Body of pancreas (tissue), 4 donors: Measurements from ENCODE around the gene SERPINF2. TPM values are rescaled to one million over a fixed set of nuclear protein-coding genes. Genes with fewer than 3 reads are reported as not detected.

Source experiments
- ATAC-seq: fragments of 150-250 bp; one replicate; pipeline ENCODE4 v1.9.1; 2016
- DNase-seq, 4 donors: peaks; one replicate each; pipeline ENCODE4 v3.0.0-alpha.2; 2019
- H3K27ac ChIP-seq, 4 donors: fragments of 200-600 bp; sonication (generic); 1 replicate in 3 of 4; 2 replicates in 1 of 4; pipeline versions ENCODE4 v1.5.1 to v1.6.1; 2016 to 2019; ENCODE audit warnings: mild to moderate bottlenecking in 1 of 4, mixed read lengths in 1 of 4, moderate library complexity in 1 of 4
- H3K27me3 ChIP-seq, 2 donors: fragments of 200-600 bp; sonication (generic); one replicate each; pipeline ENCODE4 v1.6.0; 2016; ENCODE audit warnings: mild to moderate bottlenecking in 1 of 2
- H3K36me3 ChIP-seq, 2 donors: fragments of 200-600 bp; sonication (generic); replicated peaks in 1 of 2; 2 replicates each; pipeline ENCODE4 v1.5.1; 2016; ENCODE audit warnings: low read depth in 2 of 2; ENCODE audit not compliant: insufficient read depth in 1 of 2
- H3K4me1 ChIP-seq: fragments of 200-600 bp; sonication (generic); one replicate; pipeline ENCODE4 v1.6.0; 2016
- H3K4me3 ChIP-seq, 2 donors: fragments of 200-600 bp; sonication (generic); 1 replicate in 1 of 2; 2 replicates in 1 of 2; pipeline ENCODE4 v1.5.1; 2016 to 2019
- H3K9me3 ChIP-seq, 3 donors: fragments of 200-600 bp; sonication (generic); 1 replicate in 2 of 3; 2 replicates in 1 of 3; pipeline ENCODE4 v1.5.1; 2016
- POLR2A ChIP-seq, 3 donors: fragments of 450-650 bp; IDR thresholded peaks; one replicate each; pipeline ENCODE4 v1.6.1; 2016; ENCODE audit warnings: antibody characterized with exemption in 3 of 3, mild to moderate bottlenecking in 2 of 3
- WGBS, 2 donors: methylation state at CpG; one replicate each; pipeline ENCODE4 v1.1.5; 2017; 5-methylcytosine and 5-hydroxymethylcytosine counted together
- intact Hi-C: fragments of 100-400 bp; cut with DNase I; formaldehyde crosslinking; loops from one replicate; pipeline ENCODE4 v1.15.1; 2023
- total RNA-seq, 2 donors: library from RNA; depleted of rRNA; stranded (reverse); fragments of >200 nt; gene quantifications; one replicate each; pipeline ENCODE4 v1.1.0, GENCODE V29; 2016
- TF ChIP-seq, protein P1 (sequence below), 7 experiments: fragments of 450-650 bp in 4 of 7; fragments of 200-600 bp in 3 of 7; sonication (generic) in 3 of 7; IDR thresholded peaks; one replicate each; pipeline ENCODE4 v1.5.1; 2016 to 2019; ENCODE audit warnings: antibody characterized with exemption in 7 of 7

The SERPINF2 gene
- total RNA-seq, 2 donors from 2014 or later, result 5.9 to 8.8 TPM

- TF ChIP-seq POLR2A (IDR thresholded peaks at IDR 0.05), result no peak
- TF ChIP-seq, protein P1, sequence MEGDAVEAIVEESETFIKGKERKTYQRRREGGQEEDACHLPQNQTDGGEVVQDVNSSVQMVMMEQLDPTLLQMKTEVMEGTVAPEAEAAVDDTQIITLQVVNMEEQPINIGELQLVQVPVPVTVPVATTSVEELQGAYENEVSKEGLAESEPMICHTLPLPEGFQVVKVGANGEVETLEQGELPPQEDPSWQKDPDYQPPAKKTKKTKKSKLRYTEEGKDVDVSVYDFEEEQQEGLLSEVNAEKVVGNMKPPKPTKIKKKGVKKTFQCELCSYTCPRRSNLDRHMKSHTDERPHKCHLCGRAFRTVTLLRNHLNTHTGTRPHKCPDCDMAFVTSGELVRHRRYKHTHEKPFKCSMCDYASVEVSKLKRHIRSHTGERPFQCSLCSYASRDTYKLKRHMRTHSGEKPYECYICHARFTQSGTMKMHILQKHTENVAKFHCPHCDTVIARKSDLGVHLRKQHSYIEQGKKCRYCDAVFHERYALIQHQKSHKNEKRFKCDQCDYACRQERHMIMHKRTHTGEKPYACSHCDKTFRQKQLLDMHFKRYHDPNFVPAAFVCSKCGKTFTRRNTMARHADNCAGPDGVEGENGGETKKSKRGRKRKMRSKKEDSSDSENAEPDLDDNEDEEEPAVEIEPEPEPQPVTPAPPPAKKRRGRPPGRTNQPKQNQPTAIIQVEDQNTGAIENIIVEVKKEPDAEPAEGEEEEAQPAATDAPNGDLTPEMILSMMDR (IDR thresholded peaks at IDR 0.05), result no peak
- peak overlapping the region; percentile 82 to 98 for H3K4me3 ChIP-seq
- 0% methylated on average over 5 to 6 of the region's 23 CpGs for WGBS, 2 donors
These were observed 26.9 kb upstream of the SERPINF2 start for GRCh38 chr17:1715803-1716075.

GRCh38 chr17:1716076-1716911 is 26.4 kb upstream of the SERPINF2 start:
- H3K9me3 ChIP-seq, result no peaks in the 10 kb centered on the region
- DNase-seq, result peak; percentile 100
- peak; percentile 98 to 99 (median 99) for TF ChIP-seq POLR2A (IDR thresholded peaks at IDR 0.05)
- TF ChIP-seq, protein P1 (IDR thresholded peaks at IDR 0.05), result peak in 1 of 7 experiments; percentile 8
- peak; percentile 77 for ATAC-seq
- H3K4me3 ChIP-seq, result peak overlapping the region; percentile 82 to 98
- whole genome bisulfite sequencing, 2 donors, result 0 to 1% methylated on average over 14 to 66 of the region's 70 CpGs
- intact Hi-C loops, result no loop called here
- H3K27ac ChIP-seq, result peak overlapping the region; percentile 96 to 98 (median 97)
- H3K4me1 ChIP-seq, result peaks cover 41% of the 10 kb centered on the region
- H3K27me3 ChIP-seq, result no peaks in the 10 kb centered on the region
- peaks cover 0 to 2% of the 10 kb centered on the region in 2 donors for H3K36me3 ChIP-seq

More at GRCh38 chr17:1715803-1716075, 26.9 kb upstream of the SERPINF2 start:
- peak overlapping the region; percentile 96 to 98 (median 97) for H3K27ac ChIP-seq
- peaks cover 43% of the 10 kb centered on the region for H3K4me1 ChIP-seq
- no peaks in the 10 kb centered on the region for H3K27me3 ChIP-seq
- no peak for DNase-seq
- H3K36me3 ChIP-seq, result peaks cover 0 to 2% of the 10 kb centered on the region in 2 donors
- intact Hi-C loops, result no loop called here
- no peaks in the 10 kb centered on the region for H3K9me3 ChIP-seq
- no peak for ATAC-seq

DNA sequence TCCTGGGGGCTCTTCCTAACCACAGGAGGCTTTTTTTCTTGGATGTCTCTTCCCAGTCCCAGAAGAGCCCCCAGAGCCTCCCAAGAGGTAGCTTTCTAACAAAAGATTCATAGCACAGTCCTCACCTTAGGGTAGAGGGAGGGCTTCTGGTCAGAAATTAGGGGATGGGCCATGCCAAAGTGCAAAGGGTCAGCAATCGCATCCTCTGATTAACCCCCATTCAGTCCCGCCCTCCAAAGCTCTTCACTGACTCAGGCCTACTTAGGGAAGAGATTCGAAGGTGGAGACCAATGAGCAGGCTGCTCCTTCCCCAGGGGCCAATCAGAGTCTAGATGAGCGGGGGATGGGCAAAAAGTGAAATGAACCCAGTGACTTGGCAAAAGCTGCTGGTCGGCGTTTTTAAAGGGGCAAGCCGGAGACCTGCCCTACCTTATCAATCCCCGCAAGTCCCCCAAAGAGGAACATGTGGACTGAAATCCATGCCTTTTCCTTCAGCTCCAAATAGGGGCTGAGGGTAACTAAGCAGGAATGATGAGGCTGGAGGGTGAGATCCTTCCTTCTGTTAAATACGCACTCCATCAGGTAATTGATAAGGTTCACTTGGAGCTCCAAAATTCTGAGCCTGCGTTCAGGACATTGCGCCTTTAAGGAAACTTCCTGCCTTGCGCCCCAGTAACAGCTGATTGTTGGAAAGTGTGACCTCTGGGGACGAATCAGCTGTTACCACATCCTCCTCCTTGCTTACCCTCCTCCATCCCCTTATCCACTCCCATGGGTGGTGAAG is 25.6 kb upstream of the SERPINF2 start:
- ATAC-seq (peak; percentile 71), DNase-seq (peak; percentile 93 to 98 (median 95))
- Histone ChIP-seq H3K27me3 (no peaks in the 10 kb centered on the region), H3K36me3 (peaks cover 0 to 1% of the 10 kb centered on the region in 2 donors), H3K9me3 (no peaks in the 10 kb centered on the region), H3K4me3 (peak overlapping the region; percentile 36 to 52), H3K4me1 (peaks cover 41% of the 10 kb centered on the region), H3K27ac (peak overlapping the region; percentile 92 to 98 (median 96))
- 0 to 1% methylated on average over 10 to 13 of the region's 13 CpGs for WGBS, 2 donors
- intact Hi-C loops, result no loop called here
- TF ChIP-seq, protein P1 (IDR thresholded peaks at IDR 0.05), result peak in 3 of 7 experiments; percentile 14 to 35 (median 17)
- peak in 2 of 3 donors; percentile 56 to 57 for TF ChIP-seq POLR2A (IDR thresholded peaks at IDR 0.05)

DNA sequence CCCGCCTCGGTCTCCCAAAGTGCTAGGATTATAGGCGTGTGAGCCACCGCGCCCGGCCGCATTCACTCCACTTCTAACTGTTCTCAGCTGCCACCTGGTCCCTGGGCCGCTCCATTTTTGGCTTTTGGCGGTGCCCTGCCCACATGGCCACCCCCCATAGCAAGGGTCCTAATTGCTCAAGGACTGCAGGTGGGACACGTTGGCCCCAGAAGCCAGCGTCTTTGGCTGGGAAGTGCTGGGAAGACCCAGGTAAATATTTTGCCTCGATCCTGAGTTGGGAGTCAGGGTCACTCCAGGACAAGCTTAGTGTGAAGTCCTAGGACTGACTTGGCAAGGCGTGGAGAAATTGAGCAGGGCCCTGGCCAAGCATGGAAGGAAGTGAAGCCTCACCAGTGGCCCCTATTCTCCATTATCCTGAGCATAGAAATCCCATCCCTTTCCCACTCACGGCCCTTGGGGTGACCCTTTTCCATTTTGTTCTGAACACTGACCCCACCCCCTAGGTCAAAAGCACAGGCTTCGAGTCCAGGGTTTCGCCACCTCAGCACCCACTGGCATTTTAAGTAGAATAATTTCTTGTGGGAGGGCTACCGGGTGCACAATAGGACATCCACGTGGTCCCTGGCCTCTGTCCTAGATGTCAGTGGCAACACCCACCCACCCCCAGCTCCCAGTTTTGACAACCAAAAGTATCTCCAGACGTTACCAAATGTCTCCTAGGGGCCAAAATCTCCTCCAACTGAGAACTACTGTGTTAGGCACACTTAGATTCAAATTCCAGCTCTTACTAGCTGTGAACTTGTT is 24.1 kb upstream of the SERPINF2 start:
- Histone ChIP-seq H3K9me3 (no peaks in the 10 kb centered on the region), H3K27me3 (no peaks in the 10 kb centered on the region), H3K4me1 (peaks cover 34% of the 10 kb centered on the region), H3K36me3 (no peaks in the 10 kb centered on the region), H3K27ac (peak overlapping the region; percentile 92 to 98 (median 96)), H3K4me3 (no peak overlapping the region)
- intact Hi-C loops, result no loop called here
- TF ChIP-seq, protein P1 (IDR thresholded peaks at IDR 0.05), result no peak
- no peak for TF ChIP-seq POLR2A (IDR thresholded peaks at IDR 0.05)
- WGBS, 2 donors, result 69 to 75% methylated on average over 18 to 19 of the region's 19 CpGs
- ATAC-seq (no peak), DNase-seq (no peak)
